Nucleus accumbens (tissue), 56 donors: Measurements from ENCODE around the gene LRCH1.

Experiments used
- DNase-seq, 56 donors: peaks; one replicate each; lab custom pipeline; 2025; lab: John Stamatoyannopoulos, UW

The LRCH1 gene

GRCh38 chr13:46561286-46561685, 8.3 kb downstream of the LRCH1 start:
- no peak for DNase-seq

GRCh38 chr13:46561691-46562090, 8.7 kb downstream of the LRCH1 start:
- DNase-seq: no peak

GRCh38 chr13:46562152-46562551, 9.2 kb downstream of the LRCH1 start:
- DNase-seq: no peak

GRCh38 chr13:46562581-46562980, 9.6 kb downstream of the LRCH1 start:
- no peak for DNase-seq

GRCh38 chr13:46565808-46566750, 13.1 kb downstream of the LRCH1 start:
- no peak for DNase-seq

GRCh38 chr13:46567671-46568070, 14.7 kb downstream of the LRCH1 start:
- DNase-seq: no peak

- DNase-seq: no peak
Measured at GRCh38 chr13:46569456-46569855, 16.5 kb downstream of the LRCH1 start.

GRCh38 chr13:46570273-46570672, 17.3 kb downstream of the LRCH1 start:
- no peak for DNase-seq

GRCh38 chr13:46571189-46571908, 18.4 kb downstream of the LRCH1 start:
- no peak for DNase-seq

- no peak for DNase-seq
Measured at GRCh38 chr13:46571909-46572595, 19.1 kb downstream of the LRCH1 start.

- no peak for DNase-seq
Measured at GRCh38 chr13:46572752-46573431, 19.9 kb downstream of the LRCH1 start.

- no peak for DNase-seq
Measured at GRCh38 chr13:46575301-46575771, 22.4 kb downstream of the LRCH1 start.

GRCh38 chr13:46575818-46576221, 22.9 kb downstream of the LRCH1 start:
- no peak for DNase-seq

GRCh38 chr13:46576762-46577161, 23.8 kb downstream of the LRCH1 start:
- no peak for DNase-seq

GRCh38 chr13:46577696-46578589, 25.0 kb downstream of the LRCH1 start:
- peak in 16 of 56 donors; percentile 3 to 65 (median 28) for DNase-seq

GRCh38 chr13:46578590-46578975, 25.6 kb downstream of the LRCH1 start:
- no peak for DNase-seq

GRCh38 chr13:46580362-46580839, 27.4 kb downstream of the LRCH1 start:
- no peak for DNase-seq

- DNase-seq: no peak
Measured at GRCh38 chr13:46582190-46582589, 29.2 kb downstream of the LRCH1 start.
